ENCODE data around the gene PNPO. TPM values are rescaled to one million over a fixed set of nuclear protein-coding genes. Genes with fewer than 3 reads are reported as not detected.

The PNPO gene
- polyA plus RNA-seq, 1 of the 3 experiments (the other 2 are of a cell fraction): 26.1 TPM

DNA sequence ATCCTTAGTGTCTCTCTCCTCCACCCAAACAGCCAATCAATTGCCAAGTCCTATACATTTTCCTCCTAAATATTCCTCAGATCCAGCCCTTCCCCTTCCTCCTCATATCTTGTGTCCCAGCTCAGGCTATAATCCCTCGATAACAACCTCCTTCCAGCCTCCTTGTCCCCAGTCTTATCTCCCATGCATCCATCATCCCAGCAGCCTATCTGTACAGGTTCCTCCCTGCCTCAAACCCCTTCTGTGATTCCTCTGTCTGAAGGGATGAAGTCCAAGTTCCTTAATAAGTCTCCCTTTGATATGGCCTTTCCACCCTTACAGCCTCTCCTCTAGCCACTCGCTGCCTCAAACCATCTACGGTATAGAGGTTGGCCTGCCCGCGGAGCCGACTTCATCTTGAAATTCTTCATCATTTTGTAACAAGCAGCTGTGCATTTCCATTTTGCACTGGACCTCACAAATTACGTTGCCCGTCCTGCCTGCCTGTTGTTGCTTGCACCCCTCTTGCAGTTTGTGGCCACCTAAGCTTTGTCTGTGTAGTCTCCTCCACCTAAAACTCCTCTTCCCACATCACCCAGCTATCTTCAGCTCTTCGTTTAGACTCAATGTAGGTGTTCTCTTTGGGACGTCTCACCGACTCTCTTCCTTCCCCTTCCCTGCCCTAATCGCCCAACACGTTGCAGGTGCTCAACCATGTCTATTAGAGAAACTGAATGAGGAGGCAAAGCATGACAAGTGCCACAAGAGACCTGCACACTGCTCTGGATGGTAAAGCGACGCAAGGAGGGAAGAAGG, 28.8 kb downstream of the PNPO start:
- Histone ChIP-seq H3K4me3 (ENCODE audit: low read depth in 2 of 2, low read length in 1 of 2) (peak overlapping the region; percentile 18 to 90; a peak in 2 of 4 replicates), H3K4me1 (ENCODE audit: control insufficient read depth in 1 of 2, insufficient read depth in 2 of 2, low read depth in 1 of 2, low read length in 1 of 2) (peaks cover 20 to 25% of the 10 kb centered on the region in 2 experiments; a peak in 3 of 4 replicates), H3K27me3 (ENCODE audit: insufficient read depth) (no peaks in the 10 kb centered on the region), H3F3A (replicated peaks; ENCODE audit: insufficient read depth) (peaks cover 10% of the 10 kb centered on the region), H3K9ac (no peak overlapping the region), H3K9me2 (no peaks in the 10 kb centered on the region), H3K9me3 (no peaks in the 10 kb centered on the region), H3K27ac (ENCODE audit: low read depth in 2 of 2, low read length in 1 of 2) (peak overlapping the region in 1 of 2 experiments; percentile 44; a peak in 1 of 4 replicates), H3K79me2 (ENCODE audit: insufficient read depth) (peaks cover 23% of the 10 kb centered on the region), H2AFZ (ENCODE audit: low read depth) (peak overlapping the region; percentile 92), H4K20me1 (ENCODE audit: insufficient read depth) (no peaks in the 10 kb centered on the region), H3K36me3 (replicated peaks in 1 of 2; ENCODE audit: control insufficient read depth in 1 of 2, insufficient read depth in 2 of 2, low read length in 1 of 2) (peaks cover 12 to 24% of the 10 kb centered on the region in 2 experiments), H3K4me2 (peak overlapping the region; percentile 68)
- WGBS (ENCODE audit: low lambda C conversion rate): 69% methylated on average over 15 of the region's 15 CpGs
- CTCF ChIA-PET: interaction anchor here (0.7 to 41.8 kb wide), 26 partner anchors 9 to 338 kb away, joined by 3 to 1752 read pairs (median 6); partner anchors contain the start of genes LRRC46, MRPL10, PNPO and PRR15L
- TF ChIP-seq, protein P1, sequence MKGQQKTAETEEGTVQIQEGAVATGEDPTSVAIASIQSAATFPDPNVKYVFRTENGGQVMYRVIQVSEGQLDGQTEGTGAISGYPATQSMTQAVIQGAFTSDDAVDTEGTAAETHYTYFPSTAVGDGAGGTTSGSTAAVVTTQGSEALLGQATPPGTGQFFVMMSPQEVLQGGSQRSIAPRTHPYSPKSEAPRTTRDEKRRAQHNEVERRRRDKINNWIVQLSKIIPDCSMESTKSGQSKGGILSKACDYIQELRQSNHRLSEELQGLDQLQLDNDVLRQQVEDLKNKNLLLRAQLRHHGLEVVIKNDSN (IDR thresholded peaks at IDR 0.05; ENCODE audit: borderline replicate concordance, low read depth): no peak
- TF ChIP-seq POLR2AphosphoS5 (IDR thresholded peaks at IDR 0.05; ENCODE audit: low read depth, low read length) (no peak), GATA2 (CRISPR knock-in tag; IDR thresholded peaks at IDR 0.05) (peak; percentile 8; the same call in 1 of the 2 replicates), RAD21 (IDR thresholded peaks at IDR 0.05; ENCODE audit: low read length) (no peak), TAF1 (IDR thresholded peaks at IDR 0.05; ENCODE audit: borderline replicate concordance, low read depth, low read length) (0 out of 2 replicates have a peak, but pooled peaks have one; percentile 11)
- TF ChIP-seq, protein P2, sequence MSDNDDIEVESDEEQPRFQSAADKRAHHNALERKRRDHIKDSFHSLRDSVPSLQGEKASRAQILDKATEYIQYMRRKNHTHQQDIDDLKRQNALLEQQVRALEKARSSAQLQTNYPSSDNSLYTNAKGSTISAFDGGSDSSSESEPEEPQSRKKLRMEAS (IDR thresholded peaks at IDR 0.05; ENCODE audit: low read depth): no peak
- POLR2A ChIA-PET: interaction anchor here (0.6 to 3.0 kb wide), 17 partner anchors 10 to 320 kb away, joined by 3 to 11 read pairs (median 5); partner anchors contain the start of genes KPNB1, NFE2L1, PNPO and SNX11
- DNase-seq: no peak

DNA sequence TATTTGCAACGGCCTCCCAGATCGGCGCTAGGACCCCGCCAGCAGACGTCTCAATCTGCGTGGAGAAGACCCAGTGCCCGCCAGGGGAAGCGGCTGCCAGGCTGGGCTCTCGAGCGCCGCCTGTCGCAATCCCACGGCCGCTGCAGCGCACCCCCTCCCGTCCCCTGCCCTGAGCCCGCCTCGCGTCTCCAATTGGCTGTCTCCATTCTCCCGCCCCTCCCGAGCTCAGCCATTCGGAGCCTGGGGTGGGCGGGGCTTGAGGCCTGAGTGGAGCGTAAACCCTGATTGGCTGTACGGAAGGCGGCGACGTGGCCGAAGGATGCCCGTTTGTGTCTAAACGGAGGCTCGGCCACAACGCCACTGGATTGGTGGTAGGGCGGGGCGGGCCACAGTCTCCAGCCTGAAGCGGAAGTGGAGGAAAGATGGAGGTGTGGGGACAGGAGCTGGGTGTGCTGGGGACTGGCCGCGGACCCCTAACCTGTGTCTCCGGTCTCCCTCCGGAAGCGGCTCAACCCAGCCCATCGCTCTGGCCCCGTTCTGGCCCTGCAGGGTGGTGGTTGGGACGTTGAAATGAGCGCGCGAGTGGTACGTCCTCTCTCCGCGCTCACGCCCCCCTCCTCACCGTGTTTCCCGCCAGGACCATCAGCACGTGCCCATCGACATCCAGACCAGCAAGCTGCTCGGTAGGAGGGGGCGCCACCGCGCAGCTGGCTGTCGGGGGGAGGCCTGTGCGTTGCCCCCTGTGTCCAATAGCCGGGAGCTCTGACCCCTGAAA, 29.5 kb downstream of the PNPO start, which contains the start of gene CDK5RAP3:
CDK5RAP3 (plus strand) TSS at position 389 of the 775 bp plus-strand sequence; CDS start at position 423, 34 bp downstream.
- Histone ChIP-seq H3K9ac (peak within 1 kb of the TSS; percentile 86), H3K4me1 (ENCODE audit: control insufficient read depth in 1 of 2, insufficient read depth in 2 of 2, low read depth in 1 of 2, low read length in 1 of 2) (peaks cover 20 to 25% of the 10 kb centered on the region in 2 experiments; a peak in 3 of 4 replicates), H3F3A (replicated peaks; ENCODE audit: insufficient read depth) (peaks cover 10% of the 10 kb centered on the region), H3K36me3 (replicated peaks in 1 of 2; ENCODE audit: control insufficient read depth in 1 of 2, insufficient read depth in 2 of 2, low read length in 1 of 2) (peaks cover 16 to 31% of the 10 kb centered on the region in 2 experiments), H3K27ac (ENCODE audit: low read depth in 2 of 2, low read length in 1 of 2) (peak within 1 kb of the TSS; percentile 54 to 83), H3K9me3 (no peaks in the 10 kb centered on the region), H2AFZ (ENCODE audit: low read depth) (peak within 1 kb of the TSS; percentile 92), H3K79me2 (ENCODE audit: insufficient read depth) (peaks cover 23% of the 10 kb centered on the region), H4K20me1 (ENCODE audit: insufficient read depth) (no peaks in the 10 kb centered on the region), H3K4me2 (peak within 1 kb of the TSS; percentile 97), H3K27me3 (ENCODE audit: insufficient read depth) (no peaks in the 10 kb centered on the region), H3K4me3 (ENCODE audit: low read depth in 2 of 2, low read length in 1 of 2) (peak within 1 kb of the TSS; percentile 79 to 90), H3K9me2 (no peaks in the 10 kb centered on the region)
- under 1% methylated on average over 60 of the region's 62 CpGs for WGBS (ENCODE audit: low lambda C conversion rate)
- DNase-seq: peak; percentile 99
- ChIA-PET POLR2A (interaction anchor here (0.6 to 3.0 kb wide), 19 partner anchors 10 to 137 kb away, joined by 3 to 11 read pairs (median 5); partner anchors contain the start of genes NFE2L1, PNPO, SNX11 and SP2), CTCF (interaction anchor here (0.6 to 41.8 kb wide), 36 partner anchors 8 to 618 kb away, joined by 3 to 1752 read pairs (median 5); partner anchors contain the start of genes LRRC46, MRPL10, NFE2L1 and PNPO)
- no peak for TF ChIP-seq TEAD4 (IDR thresholded peaks at IDR 0.05; ENCODE audit: borderline replicate concordance, insufficient read depth)
- peak; percentile 94 for TF ChIP-seq POLR2AphosphoS5 (IDR thresholded peaks at IDR 0.05; ENCODE audit: low read depth, low read length)
- no peak for TF ChIP-seq MEF2A (IDR thresholded peaks at IDR 0.05; ENCODE audit: borderline replicate concordance, low read depth)
- TF ChIP-seq, protein P3, sequence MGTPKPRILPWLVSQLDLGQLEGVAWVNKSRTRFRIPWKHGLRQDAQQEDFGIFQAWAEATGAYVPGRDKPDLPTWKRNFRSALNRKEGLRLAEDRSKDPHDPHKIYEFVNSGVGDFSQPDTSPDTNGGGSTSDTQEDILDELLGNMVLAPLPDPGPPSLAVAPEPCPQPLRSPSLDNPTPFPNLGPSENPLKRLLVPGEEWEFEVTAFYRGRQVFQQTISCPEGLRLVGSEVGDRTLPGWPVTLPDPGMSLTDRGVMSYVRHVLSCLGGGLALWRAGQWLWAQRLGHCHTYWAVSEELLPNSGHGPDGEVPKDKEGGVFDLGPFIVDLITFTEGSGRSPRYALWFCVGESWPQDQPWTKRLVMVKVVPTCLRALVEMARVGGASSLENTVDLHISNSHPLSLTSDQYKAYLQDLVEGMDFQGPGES (IDR thresholded peaks at IDR 0.05; ENCODE audit: low read depth, low read length): peak; percentile 81
- TF ChIP-seq, protein P2 (IDR thresholded peaks at IDR 0.05; ENCODE audit: low read depth): peak; percentile 100
- peak; percentile 69 for TF ChIP-seq RAD21 (IDR thresholded peaks at IDR 0.05; ENCODE audit: low read length)
- peak; percentile 78 for TF ChIP-seq RFX5 (IDR thresholded peaks at IDR 0.05; ENCODE audit: low read length)
- TF ChIP-seq, protein P4, sequence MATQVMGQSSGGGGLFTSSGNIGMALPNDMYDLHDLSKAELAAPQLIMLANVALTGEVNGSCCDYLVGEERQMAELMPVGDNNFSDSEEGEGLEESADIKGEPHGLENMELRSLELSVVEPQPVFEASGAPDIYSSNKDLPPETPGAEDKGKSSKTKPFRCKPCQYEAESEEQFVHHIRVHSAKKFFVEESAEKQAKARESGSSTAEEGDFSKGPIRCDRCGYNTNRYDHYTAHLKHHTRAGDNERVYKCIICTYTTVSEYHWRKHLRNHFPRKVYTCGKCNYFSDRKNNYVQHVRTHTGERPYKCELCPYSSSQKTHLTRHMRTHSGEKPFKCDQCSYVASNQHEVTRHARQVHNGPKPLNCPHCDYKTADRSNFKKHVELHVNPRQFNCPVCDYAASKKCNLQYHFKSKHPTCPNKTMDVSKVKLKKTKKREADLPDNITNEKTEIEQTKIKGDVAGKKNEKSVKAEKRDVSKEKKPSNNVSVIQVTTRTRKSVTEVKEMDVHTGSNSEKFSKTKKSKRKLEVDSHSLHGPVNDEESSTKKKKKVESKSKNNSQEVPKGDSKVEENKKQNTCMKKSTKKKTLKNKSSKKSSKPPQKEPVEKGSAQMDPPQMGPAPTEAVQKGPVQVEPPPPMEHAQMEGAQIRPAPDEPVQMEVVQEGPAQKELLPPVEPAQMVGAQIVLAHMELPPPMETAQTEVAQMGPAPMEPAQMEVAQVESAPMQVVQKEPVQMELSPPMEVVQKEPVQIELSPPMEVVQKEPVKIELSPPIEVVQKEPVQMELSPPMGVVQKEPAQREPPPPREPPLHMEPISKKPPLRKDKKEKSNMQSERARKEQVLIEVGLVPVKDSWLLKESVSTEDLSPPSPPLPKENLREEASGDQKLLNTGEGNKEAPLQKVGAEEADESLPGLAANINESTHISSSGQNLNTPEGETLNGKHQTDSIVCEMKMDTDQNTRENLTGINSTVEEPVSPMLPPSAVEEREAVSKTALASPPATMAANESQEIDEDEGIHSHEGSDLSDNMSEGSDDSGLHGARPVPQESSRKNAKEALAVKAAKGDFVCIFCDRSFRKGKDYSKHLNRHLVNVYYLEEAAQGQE (IDR thresholded peaks at IDR 0.05; ENCODE audit: low read depth, low read length): peak; percentile 44; the same call in 1 of the 2 replicates
- peak; percentile 66; the same call in 1 of the 2 replicates for TF ChIP-seq RCOR1 (IDR thresholded peaks at IDR 0.05; ENCODE audit: low read length)
- TF ChIP-seq NRF1 (IDR thresholded peaks at IDR 0.05; ENCODE audit: low read depth, low read length): 0 out of 2 replicates have a peak, but pooled peaks have one; percentile 30
- TF ChIP-seq NFIC (IDR thresholded peaks at IDR 0.05; ENCODE audit: borderline replicate concordance): no peak
- TF ChIP-seq MXI1 (IDR thresholded peaks at IDR 0.05; ENCODE audit: low read depth, low read length): peak; percentile 87
